ENCODE results near the gene GARIN5B.
A peak's percentile ranks its signal among the peaks of the same experiment; 100 is the strongest.

Gene GARIN5B

DNA sequence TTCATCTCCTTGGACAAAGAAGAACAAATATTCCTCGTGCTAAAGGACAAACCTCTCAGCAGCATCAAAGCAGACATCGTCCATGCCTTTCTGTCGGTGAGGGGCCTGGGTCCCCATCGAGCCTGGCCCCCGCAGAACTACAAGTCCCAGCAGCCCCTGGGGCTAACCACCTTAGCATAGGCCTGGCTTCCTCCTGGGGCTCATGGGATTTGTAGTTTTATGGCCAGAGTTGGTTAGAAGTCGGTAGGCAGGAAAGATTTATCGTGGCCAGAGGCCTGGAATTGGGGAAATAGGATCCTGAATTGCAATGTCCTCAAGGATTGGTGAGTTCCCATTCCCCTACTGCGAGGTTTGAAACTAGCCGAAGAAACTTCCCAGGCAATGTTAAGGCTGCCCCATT, 57.6 kb downstream of the GARIN5B start:
- Histone ChIP-seq H3K23ac (ENCODE audit: low read length) (no peak overlapping the region), H2BK5ac (ENCODE audit: low read depth, low read length, poor library complexity) (no peak overlapping the region), H3K4me2 (ENCODE audit: low read length) (no peak overlapping the region), H3K14ac (ENCODE audit: low read length) (no peak overlapping the region), H3K79me2 (ENCODE audit: control insufficient read depth, insufficient read depth, low read length, poor library complexity) (no peaks in the 10 kb centered on the region), H4K12ac (ENCODE audit: low read depth, low read length) (no peak overlapping the region), H3K27ac (ENCODE audit: low read depth, low read length) (no peak overlapping the region), H3K9ac (ENCODE audit: low read length) (no peak overlapping the region), H4K91ac (ENCODE audit: low read depth, low read length) (no peak overlapping the region), H3K4me1 (ENCODE audit: control insufficient read depth in 1 of 2, insufficient read depth in 2 of 2, low read length in 2 of 2) (peaks cover 0 to 3% of the 10 kb centered on the region in 2 experiments), H3K18ac (ENCODE audit: low read length) (no peak overlapping the region), H3K4ac (ENCODE audit: low read depth, low read length) (no peak overlapping the region), H2AK5ac (ENCODE audit: low read length) (no peak overlapping the region), H3K9me3 (ENCODE audit: insufficient read depth, low read depth, low read length) (peaks cover 3% of the 10 kb centered on the region), H2BK12ac (ENCODE audit: low read length) (no peak overlapping the region), H3K36me3 (ENCODE audit: control insufficient read depth in 1 of 2, insufficient read depth in 2 of 2, low read length in 2 of 2) (peaks cover 27 to 36% of the 10 kb centered on the region in 2 experiments), H2AFZ (ENCODE audit: insufficient read depth, low read length, poor library complexity) (no peak overlapping the region), H2BK120ac (ENCODE audit: insufficient read depth, low read length, poor library complexity) (no peak overlapping the region), H3K4me3 (ENCODE audit: low read depth, low read length) (no peak overlapping the region), H3K79me1 (ENCODE audit: low read length) (no peaks in the 10 kb centered on the region), H4K8ac (ENCODE audit: low read depth, low read length) (no peak overlapping the region), H3K27me3 (ENCODE audit: insufficient read depth, low read length) (no peaks in the 10 kb centered on the region)
- WGBS (ENCODE audit: extremely low coverage, insufficient coverage, insufficient read length), result no CpG with 5 or more reads among the region's 9 CpGs
- peak; percentile 27 to 77 for DNase-seq

DNA sequence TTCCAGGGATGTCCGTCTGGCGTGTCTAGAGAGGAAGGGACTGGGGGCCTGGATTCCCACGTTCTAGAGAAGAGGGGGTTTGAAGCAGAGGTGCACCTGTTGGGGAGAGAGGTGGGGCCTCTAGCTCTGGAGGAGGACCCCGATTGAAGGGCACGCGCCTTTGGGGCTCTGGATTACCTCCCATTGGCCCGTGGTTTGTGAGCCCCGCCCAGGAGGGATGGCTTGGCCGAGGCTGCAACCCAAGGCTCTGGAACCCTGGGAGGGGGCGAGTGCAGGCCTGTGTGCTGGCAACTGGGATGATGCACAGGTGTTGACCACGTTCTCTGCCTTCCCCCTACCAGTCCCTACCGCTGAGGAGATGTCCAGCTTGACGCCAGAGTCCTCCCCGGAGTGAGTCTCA, 58.1 kb downstream of the GARIN5B start:
- H2BK120ac ChIP-seq (ENCODE audit: insufficient read depth, low read length, poor library complexity), result no peak overlapping the region
- no CpG with 5 or more reads among the region's 14 CpGs for WGBS (ENCODE audit: extremely low coverage, insufficient coverage, insufficient read length)
- no peak overlapping the region for H2AK5ac ChIP-seq (ENCODE audit: low read length)
- H3K9ac ChIP-seq (ENCODE audit: low read length), result no peak overlapping the region
- H2BK5ac ChIP-seq (ENCODE audit: low read depth, low read length, poor library complexity), result no peak overlapping the region
- H3K79me2 ChIP-seq (ENCODE audit: control insufficient read depth, insufficient read depth, low read length, poor library complexity), result no peaks in the 10 kb centered on the region
- H2BK12ac ChIP-seq (ENCODE audit: low read length), result no peak overlapping the region
- no peaks in the 10 kb centered on the region for H3K79me1 ChIP-seq (ENCODE audit: low read length)
- no peak overlapping the region for H3K27ac ChIP-seq (ENCODE audit: low read depth, low read length)
- H4K91ac ChIP-seq (ENCODE audit: low read depth, low read length), result no peak overlapping the region
- H3K23ac ChIP-seq (ENCODE audit: low read length), result no peak overlapping the region
- no peak overlapping the region for H3K18ac ChIP-seq (ENCODE audit: low read length)
- no peak overlapping the region for H3K4me2 ChIP-seq (ENCODE audit: low read length)
- H2AFZ ChIP-seq (ENCODE audit: insufficient read depth, low read length, poor library complexity), result no peak overlapping the region
- H3K27me3 ChIP-seq (ENCODE audit: insufficient read depth, low read length), result no peaks in the 10 kb centered on the region
- no peak overlapping the region for H3K4me3 ChIP-seq (ENCODE audit: low read depth, low read length)
- no peak overlapping the region for H3K14ac ChIP-seq (ENCODE audit: low read length)
- H3K9me3 ChIP-seq (ENCODE audit: insufficient read depth, low read depth, low read length), result peaks cover 3% of the 10 kb centered on the region
- no peak overlapping the region for H3K4ac ChIP-seq (ENCODE audit: low read depth, low read length)
- peaks cover 25 to 36% of the 10 kb centered on the region in 2 experiments for H3K36me3 ChIP-seq (ENCODE audit: control insufficient read depth in 1 of 2, insufficient read depth in 2 of 2, low read length in 2 of 2)
- H4K8ac ChIP-seq (ENCODE audit: low read depth, low read length), result no peak overlapping the region
- no peak for DNase-seq
- H3K4me1 ChIP-seq (ENCODE audit: control insufficient read depth in 1 of 2, insufficient read depth in 2 of 2, low read length in 2 of 2), result peaks cover 0 to 3% of the 10 kb centered on the region in 2 experiments
- no peak overlapping the region for H4K12ac ChIP-seq (ENCODE audit: low read depth, low read length)
